Measurements from ENCODE around the gene ABCC3. TPM values are rescaled to one million over a fixed set of nuclear protein-coding genes. Genes with fewer than 3 reads are reported as not detected.

The ABCC3 gene
- total RNA-seq, 1 experiment from 2014 or later: 88.0 TPM

- TF ChIP-seq CTCF (IDR thresholded peaks at IDR 0.05; ENCODE audit: unreplicated experiment): no peak
- intact Hi-C loops (cut with micrococcal nuclease; ENCODE audit: unreplicated experiment): no loop called here
- Mint-ChIP-seq H3K27me3 (ENCODE audit: unreplicated experiment) (no peaks in the 10 kb centered on the region), H3K27ac (ENCODE audit: unreplicated experiment) (peak overlapping the region; percentile 86), H3K4me3 (ENCODE audit: low read depth, unreplicated experiment) (no peak overlapping the region), H3K36me3 (ENCODE audit: insufficient read depth, unreplicated experiment) (peaks cover 32% of the 10 kb centered on the region), H3K4me1 (ENCODE audit: low read depth, unreplicated experiment) (peaks cover 57% of the 10 kb centered on the region), H3K9me3 (ENCODE audit: low read depth, unreplicated experiment) (no peaks in the 10 kb centered on the region)
- CTCF ChIA-PET: interaction anchor here (0.7 to 3.2 kb wide), 8 partner anchors 8 to 41 kb away, joined by 3 to 29 read pairs (median 6); no protein-coding TSS in a partner anchor
- BruUV-seq (replicated peaks): no TSS peak
- DNase-seq: no peak
Measured at GRCh38 chr17:50662632-50663225, 28.0 kb downstream of the ABCC3 start.

GRCh38 chr17:50663812-50664374, 29.2 kb downstream of the ABCC3 start:
- no peak for TF ChIP-seq CTCF (IDR thresholded peaks at IDR 0.05; ENCODE audit: unreplicated experiment)
- no peak overlapping the region for H3K4me3 Mint-ChIP-seq (ENCODE audit: low read depth, unreplicated experiment)
- no peaks in the 10 kb centered on the region for H3K9me3 Mint-ChIP-seq (ENCODE audit: low read depth, unreplicated experiment)
- no peak overlapping the region for H3K27ac Mint-ChIP-seq (ENCODE audit: unreplicated experiment)
- peaks cover 68% of the 10 kb centered on the region for H3K4me1 Mint-ChIP-seq (ENCODE audit: low read depth, unreplicated experiment)
- no TSS peak for BruUV-seq (replicated peaks)
- DNase-seq: no peak
- peaks cover 39% of the 10 kb centered on the region for H3K36me3 Mint-ChIP-seq (ENCODE audit: insufficient read depth, unreplicated experiment)
- no peaks in the 10 kb centered on the region for H3K27me3 Mint-ChIP-seq (ENCODE audit: unreplicated experiment)
- intact Hi-C loops (cut with micrococcal nuclease; ENCODE audit: unreplicated experiment): no loop called here
- CTCF ChIA-PET: interaction anchor here (0.7 kb wide), 1 partner anchor 1273 kb away, joined by 3 read pairs; no protein-coding TSS in a partner anchor

GRCh38 chr17:50664788-50665458, 30.2 kb downstream of the ABCC3 start:
- Mint-ChIP-seq H3K36me3 (ENCODE audit: insufficient read depth, unreplicated experiment) (peaks cover 39% of the 10 kb centered on the region), H3K4me1 (ENCODE audit: low read depth, unreplicated experiment) (peaks cover 68% of the 10 kb centered on the region), H3K9me3 (ENCODE audit: low read depth, unreplicated experiment) (no peaks in the 10 kb centered on the region), H3K27ac (ENCODE audit: unreplicated experiment) (peak overlapping the region; percentile 8), H3K27me3 (ENCODE audit: unreplicated experiment) (no peaks in the 10 kb centered on the region), H3K4me3 (ENCODE audit: low read depth, unreplicated experiment) (no peak overlapping the region)
- BruUV-seq (replicated peaks): no TSS peak
- CTCF ChIA-PET: no interaction called here
- intact Hi-C loops (cut with micrococcal nuclease; ENCODE audit: unreplicated experiment): no loop called here
- DNase-seq: no peak
- no peak for TF ChIP-seq CTCF (IDR thresholded peaks at IDR 0.05; ENCODE audit: unreplicated experiment)

GRCh38 chr17:50665838-50666237, 31.2 kb downstream of the ABCC3 start:
- no peak for TF ChIP-seq CTCF (IDR thresholded peaks at IDR 0.05; ENCODE audit: unreplicated experiment)
- no peak for DNase-seq
- CTCF ChIA-PET: interaction anchor here (0.6 to 1.3 kb wide), 3 partner anchors 26 to 276 kb away, joined by 3 to 5 read pairs (median 3); no protein-coding TSS in a partner anchor
- no TSS peak for BruUV-seq (replicated peaks)
- H3K36me3 Mint-ChIP-seq (ENCODE audit: insufficient read depth, unreplicated experiment): peaks cover 34% of the 10 kb centered on the region
- no peaks in the 10 kb centered on the region for H3K9me3 Mint-ChIP-seq (ENCODE audit: low read depth, unreplicated experiment)
- peaks cover 65% of the 10 kb centered on the region for H3K4me1 Mint-ChIP-seq (ENCODE audit: low read depth, unreplicated experiment)
- intact Hi-C loops (cut with micrococcal nuclease; ENCODE audit: unreplicated experiment): no loop called here
- no peaks in the 10 kb centered on the region for H3K27me3 Mint-ChIP-seq (ENCODE audit: unreplicated experiment)
- no peak overlapping the region for H3K4me3 Mint-ChIP-seq (ENCODE audit: low read depth, unreplicated experiment)
- no peak overlapping the region for H3K27ac Mint-ChIP-seq (ENCODE audit: unreplicated experiment)
